Pancreas (tissue), 10 donors: Measurements from ENCODE around the gene PLAGL1. TPM values are rescaled to one million over a fixed set of nuclear protein-coding genes. Genes with fewer than 3 reads are reported as not detected.

Experiments
- ATAC-seq, 4 donors: fragments of 200-7000 bp; cut with Tn5 transposase; one replicate each; pipeline versions ENCODE4 v1.8.0 to v1.9.1; 2020; ENCODE audit warnings: mild to moderate bottlenecking in 4 of 4, moderate library complexity in 4 of 4
- DNase-seq, 6 donors: peaks; one replicate each; pipeline ENCODE4 v3.0.0-alpha.2; 2020
- FAIRE-seq: peaks from 2 replicates; lab custom pipeline; 2012; peaks lifted over from hg19 to GRCh38; lab: Jason Lieb, UNC
- H3K27ac ChIP-seq, 4 donors: fragments of 200-600 bp; sonication (generic); 1 replicate in 3 of 4; 2 replicates in 1 of 4; pipeline versions ENCODE4 v1.5.0 to v1.8.0; 2020
- H3K27me3 ChIP-seq, 4 donors: fragments of 200-600 bp; one replicate each; pipeline ENCODE4 v1.8.0; 2021
- H3K36me3 ChIP-seq, 3 donors: fragments of 200-600 bp; sonication (generic) in 1 of 3; one replicate each; pipeline versions ENCODE4 v1.5.0 to v1.8.0; 2020 to 2021
- H3K4me1 ChIP-seq, 3 donors: fragments of 200-600 bp; one replicate each; pipeline ENCODE4 v1.8.0; 2021
- H3K4me3 ChIP-seq, 4 donors: fragments of 200-600 bp; sonication (generic) in 2 of 4; one replicate each; pipeline versions ENCODE4 v1.5.0 to v1.8.0; 2020 to 2021
- H3K9me3 ChIP-seq, 4 donors: fragments of 200-600 bp; one replicate each; pipeline ENCODE4 v1.8.0; 2021
- WGBS, 2 donors: extraction: QIAGEN DNeasy Blood & Tissue Kit; methylation state at CpG; one replicate each; pipeline ENCODE4 v1.1.7; 2013; 5-methylcytosine and 5-hydroxymethylcytosine counted together
- intact Hi-C, 3 donors: fragments of 100-400 bp; cut with DNase I; formaldehyde crosslinking; loops; one replicate each; pipeline versions ENCODE4 v1.11.1 to v1.14.2; 2022
- polyA plus RNA-seq, 2 donors: library from polyadenylated mRNA; stranded (reverse); fragments of 200-250 nt; gene quantifications; one replicate each; pipeline ENCODE4 v1.2.3, GENCODE V29; 2013
- total RNA-seq, 6 donors: library from RNA; stranded (reverse); fragmentation: NEBNext Ultra II Directional in 4 of 6; extraction: Animal tissue kit (Norgen Biotek cat#: 25700) in 4 of 6; gene quantifications; one replicate each; pipeline versions ENCODE4 v1.2.1 to v1.2.4, GENCODE V29; 2021 to 2023
- TF ChIP-seq, protein P1 (sequence below), 4 donors: fragments of 200-600 bp; sonication (generic) in 3 of 4; IDR thresholded peaks; one replicate each; pipeline versions ENCODE4 v1.5.0 to v1.8.0; 2021; ENCODE audit warnings: antibody characterized with exemption in 4 of 4
- donor health status: healthy with polysubstance abuse.
- donor health status: DM: no; HTN: no; CAD: no; lungs with moderate emphysema.
- donor health status: DM: no; HTN: no; CAD: no.
- donor health status: control.
- donor health status: control.
- donor health status: Bipolar disorder and iron deficiency.
- donor health status: DM: yes; HTN: yes; CAD: no.
- donor health status: DM: no; HTN: no; CAD: no.
- donor health status: DM: no; HTN: no; CAD: no.
- donor health status: DM: yes; HTN: yes; CAD: no.

The PLAGL1 gene
- total and polyA plus RNA-seq, 8 donors: 12.5 to 31.6 (median 15.8) TPM

DNA sequence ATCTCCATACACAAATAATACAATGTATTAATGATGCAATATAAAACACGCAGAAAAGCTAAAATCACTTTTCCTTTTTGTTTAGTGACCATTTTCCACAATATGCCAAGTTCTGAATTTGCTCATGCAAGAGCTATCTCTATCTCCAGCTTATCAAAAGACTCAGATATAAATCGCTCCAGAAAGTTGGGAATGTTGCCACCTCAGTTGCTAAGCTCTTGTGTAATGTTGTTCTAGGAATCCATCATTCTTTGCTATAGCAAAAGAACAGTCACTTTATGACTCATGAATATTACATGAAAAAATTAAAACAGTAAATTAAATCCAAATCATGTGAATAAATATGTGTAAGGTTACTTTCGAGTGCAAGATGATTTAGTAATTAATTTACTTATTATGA lies 8.7 kb downstream of the PLAGL1 start:
- no peaks in the 10 kb centered on the region for H3K4me1 ChIP-seq
- TF ChIP-seq, protein P1, sequence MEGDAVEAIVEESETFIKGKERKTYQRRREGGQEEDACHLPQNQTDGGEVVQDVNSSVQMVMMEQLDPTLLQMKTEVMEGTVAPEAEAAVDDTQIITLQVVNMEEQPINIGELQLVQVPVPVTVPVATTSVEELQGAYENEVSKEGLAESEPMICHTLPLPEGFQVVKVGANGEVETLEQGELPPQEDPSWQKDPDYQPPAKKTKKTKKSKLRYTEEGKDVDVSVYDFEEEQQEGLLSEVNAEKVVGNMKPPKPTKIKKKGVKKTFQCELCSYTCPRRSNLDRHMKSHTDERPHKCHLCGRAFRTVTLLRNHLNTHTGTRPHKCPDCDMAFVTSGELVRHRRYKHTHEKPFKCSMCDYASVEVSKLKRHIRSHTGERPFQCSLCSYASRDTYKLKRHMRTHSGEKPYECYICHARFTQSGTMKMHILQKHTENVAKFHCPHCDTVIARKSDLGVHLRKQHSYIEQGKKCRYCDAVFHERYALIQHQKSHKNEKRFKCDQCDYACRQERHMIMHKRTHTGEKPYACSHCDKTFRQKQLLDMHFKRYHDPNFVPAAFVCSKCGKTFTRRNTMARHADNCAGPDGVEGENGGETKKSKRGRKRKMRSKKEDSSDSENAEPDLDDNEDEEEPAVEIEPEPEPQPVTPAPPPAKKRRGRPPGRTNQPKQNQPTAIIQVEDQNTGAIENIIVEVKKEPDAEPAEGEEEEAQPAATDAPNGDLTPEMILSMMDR (IDR thresholded peaks at IDR 0.05): no peak
- WGBS, 2 donors: 67 to 75% methylated on average over 3 of the region's 3 CpGs
- ATAC-seq (no peak), DNase-seq (no peak), FAIRE-seq (no peak)
- H3K36me3 ChIP-seq: no peaks in the 10 kb centered on the region
- H3K9me3 ChIP-seq: no peaks in the 10 kb centered on the region
- H3K27ac ChIP-seq: no peak overlapping the region
- H3K4me3 ChIP-seq: no peak overlapping the region
- no peaks in the 10 kb centered on the region for H3K27me3 ChIP-seq
- intact Hi-C loops: no loop called here

DNA sequence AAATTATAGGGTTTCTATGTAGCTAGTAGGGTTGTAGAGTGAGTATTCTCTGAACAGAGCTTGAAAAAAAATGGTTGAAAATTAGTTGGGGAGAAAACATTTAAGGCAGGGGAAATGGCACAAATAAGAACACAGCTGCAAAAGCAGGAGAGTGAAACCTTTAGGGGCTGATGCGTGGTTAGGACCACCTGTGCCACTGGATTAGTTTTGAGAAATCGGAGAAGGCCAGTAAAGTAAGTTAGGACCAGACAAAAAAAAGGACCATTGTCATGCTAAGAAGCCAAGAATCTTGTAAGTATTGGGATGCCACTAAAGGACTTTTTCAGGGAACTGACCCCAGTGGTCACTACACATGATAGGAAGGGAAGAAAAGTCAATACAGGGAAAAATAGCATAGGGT lies 9.4 kb downstream of the PLAGL1 start:
- intact Hi-C loops: no loop called here
- Histone ChIP-seq H3K4me1 (no peaks in the 10 kb centered on the region), H3K4me3 (no peak overlapping the region), H3K27ac (no peak overlapping the region), H3K9me3 (no peaks in the 10 kb centered on the region), H3K27me3 (no peaks in the 10 kb centered on the region), H3K36me3 (no peaks in the 10 kb centered on the region)
- WGBS, 2 donors: 90 to 94% methylated on average over 2 of the region's 2 CpGs
- TF ChIP-seq, protein P1 (IDR thresholded peaks at IDR 0.05): no peak
- ATAC-seq (no peak), DNase-seq (no peak), FAIRE-seq (no peak)

DNA sequence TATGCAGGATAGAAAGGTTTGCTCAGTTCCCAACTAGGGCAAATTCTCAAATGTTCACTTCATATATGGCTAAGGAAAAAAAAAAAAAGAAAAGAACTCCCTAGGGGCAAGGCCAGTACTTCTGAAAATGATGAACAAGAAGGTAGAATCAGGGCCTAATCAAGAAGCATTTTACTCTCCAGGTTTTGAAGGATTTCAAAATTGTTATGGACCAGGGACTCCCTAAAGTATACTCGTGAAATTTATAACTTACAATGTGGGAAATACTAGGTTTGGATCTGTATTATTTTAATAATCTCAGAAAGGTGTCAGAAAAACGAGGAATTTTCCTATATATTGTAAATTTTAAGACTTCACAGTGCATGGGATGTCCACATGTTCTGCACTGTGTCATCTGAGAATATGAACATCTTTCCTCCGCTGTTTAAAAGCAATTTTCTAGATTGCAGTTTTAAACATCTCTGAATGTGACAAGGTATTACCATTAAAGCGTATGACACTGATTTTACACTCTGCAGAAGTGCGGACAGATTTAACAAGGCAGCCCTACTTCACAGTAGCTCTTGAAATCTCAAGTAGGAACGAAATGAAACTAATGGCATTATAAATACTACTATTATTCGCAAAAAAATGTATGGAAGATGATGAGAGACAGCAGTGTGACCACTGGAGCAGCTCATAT lies 14.0 kb downstream of the PLAGL1 start:
- FAIRE-seq: no peak
- ATAC-seq: no peak
- no peak for DNase-seq

DNA sequence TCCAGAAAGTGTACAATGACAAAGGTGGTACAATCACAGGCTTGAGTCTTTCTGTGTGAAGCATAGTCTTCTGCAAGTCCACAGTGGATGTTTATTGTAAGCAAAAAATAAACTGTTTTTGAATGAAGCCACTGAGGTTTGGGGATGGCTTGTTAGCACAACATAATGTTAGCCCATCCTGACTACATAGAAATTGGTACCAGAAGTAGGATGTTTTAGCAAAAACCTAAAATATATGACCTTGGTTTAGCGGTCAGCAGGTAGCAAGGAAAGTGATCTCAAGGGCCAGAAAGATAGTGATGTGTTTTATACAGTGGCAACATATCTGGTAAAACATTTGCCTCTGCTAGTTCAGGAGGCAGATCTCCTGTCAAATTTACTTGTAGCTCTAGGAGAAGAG lies 15.8 kb downstream of the PLAGL1 start:
- intact Hi-C loops: no loop called here
- H3K4me1 ChIP-seq: no peaks in the 10 kb centered on the region
- no peak for DNase-seq
- 94 to 97% methylated on average over 1 of the region's 1 CpG for WGBS, 2 donors
- no peaks in the 10 kb centered on the region for H3K9me3 ChIP-seq
- no peak for FAIRE-seq
- no peak overlapping the region for H3K4me3 ChIP-seq
- no peaks in the 10 kb centered on the region for H3K36me3 ChIP-seq
- TF ChIP-seq, protein P1 (IDR thresholded peaks at IDR 0.05): no peak
- no peaks in the 10 kb centered on the region for H3K27me3 ChIP-seq
- ATAC-seq: no peak
- H3K27ac ChIP-seq: no peak overlapping the region

More for the DNA sequence above, 14.0 kb downstream of the PLAGL1 start:
- Histone ChIP-seq H3K36me3 (no peaks in the 10 kb centered on the region), H3K27ac (no peak overlapping the region), H3K9me3 (no peaks in the 10 kb centered on the region), H3K27me3 (no peaks in the 10 kb centered on the region), H3K4me3 (no peak overlapping the region), H3K4me1 (no peaks in the 10 kb centered on the region)
- intact Hi-C loops: no loop called here
- TF ChIP-seq, protein P1 (IDR thresholded peaks at IDR 0.05): no peak
- WGBS, 2 donors: 85 to 91% methylated on average over 7 of the region's 7 CpGs

DNA sequence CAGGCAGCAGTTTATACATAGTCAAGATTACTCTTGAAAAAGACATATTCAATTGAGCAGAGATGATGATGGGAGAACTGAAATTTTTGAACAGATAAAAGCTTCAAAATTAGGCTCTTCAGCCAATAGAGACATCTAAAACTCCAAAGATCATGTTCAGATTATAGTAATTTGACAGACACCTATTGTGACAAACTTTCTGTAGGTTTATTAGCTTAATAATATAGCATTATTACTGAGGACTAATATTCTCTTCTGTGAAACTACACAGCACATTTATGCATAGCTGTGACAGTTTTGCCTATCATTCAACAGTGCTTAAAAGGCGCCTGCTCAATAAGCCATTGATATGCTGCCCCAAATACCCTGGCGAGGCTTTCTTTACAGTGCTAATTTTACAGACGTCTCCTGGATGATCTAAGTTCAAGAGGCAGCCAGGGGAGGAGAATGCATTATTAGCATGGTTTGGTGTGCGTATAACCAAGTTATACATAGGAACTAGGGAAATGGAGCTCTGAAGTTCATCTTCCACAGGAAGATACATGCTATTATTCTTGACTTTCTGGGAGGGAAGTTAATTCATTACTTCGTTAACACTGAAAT lies 21.5 kb downstream of the PLAGL1 start:
- intact Hi-C loops: no loop called here
- FAIRE-seq (no peak), DNase-seq (no peak), ATAC-seq (no peak)
- H3K4me3 ChIP-seq: no peak overlapping the region
- TF ChIP-seq, protein P1 (IDR thresholded peaks at IDR 0.05): no peak
- H3K27ac ChIP-seq: no peak overlapping the region
- H3K9me3 ChIP-seq: no peaks in the 10 kb centered on the region
- WGBS, 2 donors: 65 to 79% methylated on average over 5 of the region's 5 CpGs
- H3K27me3 ChIP-seq: no peaks in the 10 kb centered on the region
- H3K4me1 ChIP-seq: no peaks in the 10 kb centered on the region
- H3K36me3 ChIP-seq: no peaks in the 10 kb centered on the region
